Breast epithelium (tissue), 3 donors: ENCODE data around the gene PPP1R1C.

ENCODE experiments used
- POLR2A ChIP-seq: fragments of 450-650 bp; IDR thresholded peaks from one replicate; pipeline ENCODE4 v1.6.1; 2016; ENCODE audit warnings: antibody characterized with exemption, mild to moderate bottlenecking, moderate library complexity
- POLR2AphosphoS5 ChIP-seq, 3 donors: sonication (generic); formaldehyde crosslinking; IDR thresholded peaks; one replicate each; pipeline ENCODE4 v1.6.1; 2017; ENCODE audit warnings: antibody characterized with exemption in 3 of 3
- TF ChIP-seq, protein P1 (sequence below), 3 donors: fragments of 450-650 bp; IDR thresholded peaks; one replicate each; pipeline ENCODE4 v1.5.1; 2016 to 2017; ENCODE audit warnings: antibody characterized with exemption in 3 of 3, mild to moderate bottlenecking in 3 of 3, moderate library complexity in 3 of 3

DNA sequence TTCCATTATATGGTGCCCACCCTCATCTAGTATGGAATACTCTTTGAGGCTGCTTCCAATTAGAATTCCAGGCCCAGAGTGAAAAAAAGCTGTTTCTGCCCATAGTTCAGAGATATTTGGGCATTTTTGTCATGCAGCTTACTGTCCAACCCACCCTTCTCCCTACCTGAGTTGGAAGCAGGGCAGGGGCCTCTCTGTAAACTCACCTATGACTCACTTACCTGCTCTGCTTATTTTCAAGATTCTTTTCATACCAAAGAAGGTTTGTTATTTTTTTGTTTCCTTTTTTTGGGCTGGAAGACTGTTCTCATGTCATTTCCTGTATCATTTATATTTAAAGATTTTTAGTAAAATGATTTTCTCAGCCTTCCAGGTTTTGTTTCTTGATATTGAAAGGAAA is 38.4 kb upstream of the PPP1R1C start:
- TF ChIP-seq, protein P1, sequence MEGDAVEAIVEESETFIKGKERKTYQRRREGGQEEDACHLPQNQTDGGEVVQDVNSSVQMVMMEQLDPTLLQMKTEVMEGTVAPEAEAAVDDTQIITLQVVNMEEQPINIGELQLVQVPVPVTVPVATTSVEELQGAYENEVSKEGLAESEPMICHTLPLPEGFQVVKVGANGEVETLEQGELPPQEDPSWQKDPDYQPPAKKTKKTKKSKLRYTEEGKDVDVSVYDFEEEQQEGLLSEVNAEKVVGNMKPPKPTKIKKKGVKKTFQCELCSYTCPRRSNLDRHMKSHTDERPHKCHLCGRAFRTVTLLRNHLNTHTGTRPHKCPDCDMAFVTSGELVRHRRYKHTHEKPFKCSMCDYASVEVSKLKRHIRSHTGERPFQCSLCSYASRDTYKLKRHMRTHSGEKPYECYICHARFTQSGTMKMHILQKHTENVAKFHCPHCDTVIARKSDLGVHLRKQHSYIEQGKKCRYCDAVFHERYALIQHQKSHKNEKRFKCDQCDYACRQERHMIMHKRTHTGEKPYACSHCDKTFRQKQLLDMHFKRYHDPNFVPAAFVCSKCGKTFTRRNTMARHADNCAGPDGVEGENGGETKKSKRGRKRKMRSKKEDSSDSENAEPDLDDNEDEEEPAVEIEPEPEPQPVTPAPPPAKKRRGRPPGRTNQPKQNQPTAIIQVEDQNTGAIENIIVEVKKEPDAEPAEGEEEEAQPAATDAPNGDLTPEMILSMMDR (IDR thresholded peaks at IDR 0.05) = no peak
- TF ChIP-seq POLR2A (no peak), POLR2AphosphoS5 (IDR thresholded peaks at IDR 0.05) (no peak)
